KG1 (cell line): ENCODE measurements around the gene SP110.
"Not testable (repeated sequence)": the region's sequence is repeated elsewhere in the genome, so short reads cannot be mapped to it uniquely, and the experiment has no call there.

Experiments used
- DNase-seq: peaks from one replicate; lab custom pipeline; 2025; lab: John Stamatoyannopoulos, UW

SP110 gene

GRCh38 chr2:230127195-230127594 lies 92.6 kb downstream of the SP110 start:
- DNase-seq = no peak

- peak; percentile 88 for DNase-seq
Observed at GRCh38 chr2:230124757-230125431, 94.9 kb downstream of the SP110 start.

GRCh38 chr2:230124235-230124634 lies 95.5 kb downstream of the SP110 start:
- no peak for DNase-seq

GRCh38 chr2:230120376-230120775 lies 99.4 kb downstream of the SP110 start:
- not testable (repeated sequence) for DNase-seq

DNA sequence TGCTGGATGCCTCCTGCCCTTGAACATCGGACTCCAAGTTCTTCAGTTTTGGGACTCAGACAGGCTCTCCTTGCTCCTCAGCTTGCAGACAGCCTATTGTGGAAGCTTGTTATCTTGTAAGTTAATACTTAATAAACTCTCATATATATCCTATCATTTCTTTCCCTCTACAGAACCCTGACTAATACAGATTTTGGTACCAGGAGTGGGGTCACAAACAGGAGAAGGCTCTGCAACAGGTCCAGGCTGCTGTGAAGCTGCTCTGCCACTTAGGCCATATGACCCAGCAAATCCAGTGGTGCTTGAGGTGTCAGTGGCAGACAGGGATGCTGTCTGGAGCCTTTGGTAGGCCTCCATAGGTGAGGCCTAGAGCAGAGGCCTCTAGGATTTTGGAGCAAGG lies 100.0 kb downstream of the SP110 start:
- DNase-seq = not testable (repeated sequence)
